Gastrocnemius medialis (tissue), 4 donors: ENCODE measurements around the gene ZSCAN30. TPM values are rescaled to one million over a fixed set of nuclear protein-coding genes. Genes with fewer than 3 reads are reported as not detected.

Source experiments
- ATAC-seq, 2 donors: fragments of 150-250 bp; one replicate each; pipeline ENCODE4 v1.9.1; 2016
- DNase-seq, 2 donors: peaks; one replicate each; pipeline ENCODE4 v3.0.0-alpha.2; 2019
- H3K27ac ChIP-seq, 4 donors: fragments of 200-600 bp; sonication (generic); 1 replicate in 1 of 4; 2 replicates in 3 of 4; pipeline ENCODE4 v1.5.1; 2016 to 2018; ENCODE audit warnings: mild to moderate bottlenecking in 2 of 4, moderate library complexity in 1 of 4
- H3K27me3 ChIP-seq, 3 donors: fragments of 200-600 bp; sonication (generic) in 2 of 3; 1 replicate in 1 of 3; 2 replicates in 2 of 3; pipeline versions ENCODE4 v1.5.1 to v1.6.0; 2016 to 2019; ENCODE audit warnings: mild to moderate bottlenecking in 1 of 3, moderate library complexity in 1 of 3
- H3K36me3 ChIP-seq, 2 donors: fragments of 200-600 bp; sonication (generic) in 1 of 2; one replicate each; pipeline ENCODE4 v1.5.1; 2017 to 2018
- H3K4me1 ChIP-seq, 2 donors: fragments of 200-600 bp; sonication (generic) in 1 of 2; one replicate each; pipeline ENCODE4 v1.5.1; 2016 to 2017; ENCODE audit warnings: mild to moderate bottlenecking in 2 of 2
- H3K4me3 ChIP-seq, 4 donors: fragments of 200-600 bp; sonication (generic) in 3 of 4; 1 replicate in 1 of 4; 2 replicates in 3 of 4; pipeline ENCODE4 v1.5.1; 2016 to 2019; ENCODE audit warnings: mild to moderate bottlenecking in 2 of 4
- H3K9me3 ChIP-seq, 3 donors: fragments of 200-600 bp; sonication (generic) in 2 of 3; 1 replicate in 1 of 3; 2 replicates in 2 of 3; pipeline ENCODE4 v1.5.1; 2016 to 2019
- POLR2A ChIP-seq, 2 donors: fragments of 450-650 bp; IDR thresholded peaks; one replicate each; pipeline ENCODE4 v1.6.1; 2017; ENCODE audit warnings: antibody characterized with exemption in 2 of 2, mild to moderate bottlenecking in 2 of 2, moderate library complexity in 2 of 2
- in situ Hi-C, 4 donors: fragments of 200-750 bp; cut with MboI; loops; one replicate each; pipeline versions ENCODE4 v1.15.0 to v1.8.0; 2017; ENCODE audit warnings: low sequenced_read_pairs in 4 of 4
- intact Hi-C: fragments of 100-400 bp; cut with DNase I; formaldehyde crosslinking; loops from one replicate; pipeline ENCODE4 v1.15.1; 2023; ENCODE audit warnings: low total_unique reads
- total RNA-seq, 4 donors: library from RNA; depleted of rRNA; stranded (reverse); fragments of >200 nt; gene quantifications; one replicate each; pipeline versions ENCODE4 v1.1.0 to v1.2.3, GENCODE V29; 2016
- TF ChIP-seq, protein P1 (sequence below), 5 experiments: fragments of 450-650 bp in 3 of 5; fragments of 200-600 bp in 2 of 5; sonication (generic) in 2 of 5; IDR thresholded peaks in 4 of 5; conservative IDR thresholded peaks in 1 of 5; 1 replicate in 4 of 5; 2 replicates in 1 of 5; pipeline ENCODE4 v1.5.1; 2016 to 2019; ENCODE audit warnings: antibody characterized with exemption in 5 of 5, mild to moderate bottlenecking in 3 of 5, moderate library complexity in 3 of 5

The ZSCAN30 gene
- total RNA-seq, 4 donors from 2014 or later: 4.6 to 34.6 (median 8.2) TPM

DNA sequence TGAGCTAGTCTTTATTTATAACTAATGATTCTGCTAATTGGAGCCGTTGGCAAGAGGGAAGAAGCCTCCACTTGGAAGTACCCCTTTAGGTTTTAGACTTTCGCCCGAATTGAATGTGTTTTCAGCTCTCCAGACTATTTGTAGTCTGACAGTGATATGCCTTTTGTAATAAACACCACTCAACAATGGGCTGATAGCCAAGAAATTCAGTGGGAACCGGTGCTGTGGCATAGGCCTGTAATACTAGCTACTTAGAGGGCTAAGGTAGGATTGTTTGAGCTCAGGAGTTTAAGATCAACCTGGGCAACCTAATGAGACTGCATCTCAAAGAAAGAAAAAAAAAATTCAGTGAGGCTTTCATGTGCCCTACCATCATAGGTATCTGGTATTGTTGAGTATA is 13.6 kb upstream of the ZSCAN30 start:
- Histone ChIP-seq H3K36me3 (peaks cover 14 to 76% of the 10 kb centered on the region in 2 donors), H3K27ac (no peak overlapping the region), H3K4me3 (no peak overlapping the region), H3K27me3 (no peaks in the 10 kb centered on the region), H3K4me1 (no peaks in the 10 kb centered on the region), H3K9me3 (peaks cover 8 to 47% (median 18%) of the 10 kb centered on the region in 3 donors)
- no peak for TF ChIP-seq POLR2A (IDR thresholded peaks at IDR 0.05)
- TF ChIP-seq, protein P1, sequence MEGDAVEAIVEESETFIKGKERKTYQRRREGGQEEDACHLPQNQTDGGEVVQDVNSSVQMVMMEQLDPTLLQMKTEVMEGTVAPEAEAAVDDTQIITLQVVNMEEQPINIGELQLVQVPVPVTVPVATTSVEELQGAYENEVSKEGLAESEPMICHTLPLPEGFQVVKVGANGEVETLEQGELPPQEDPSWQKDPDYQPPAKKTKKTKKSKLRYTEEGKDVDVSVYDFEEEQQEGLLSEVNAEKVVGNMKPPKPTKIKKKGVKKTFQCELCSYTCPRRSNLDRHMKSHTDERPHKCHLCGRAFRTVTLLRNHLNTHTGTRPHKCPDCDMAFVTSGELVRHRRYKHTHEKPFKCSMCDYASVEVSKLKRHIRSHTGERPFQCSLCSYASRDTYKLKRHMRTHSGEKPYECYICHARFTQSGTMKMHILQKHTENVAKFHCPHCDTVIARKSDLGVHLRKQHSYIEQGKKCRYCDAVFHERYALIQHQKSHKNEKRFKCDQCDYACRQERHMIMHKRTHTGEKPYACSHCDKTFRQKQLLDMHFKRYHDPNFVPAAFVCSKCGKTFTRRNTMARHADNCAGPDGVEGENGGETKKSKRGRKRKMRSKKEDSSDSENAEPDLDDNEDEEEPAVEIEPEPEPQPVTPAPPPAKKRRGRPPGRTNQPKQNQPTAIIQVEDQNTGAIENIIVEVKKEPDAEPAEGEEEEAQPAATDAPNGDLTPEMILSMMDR (IDR thresholded peaks at IDR 0.05 in 4 of 5, conservative IDR thresholded peaks at IDR 0.05 in 1 of 5): no peak
- in situ Hi-C loops: no loop called here
- no peak for ATAC-seq
- intact Hi-C loops: no loop called here
- no peak for DNase-seq

DNA sequence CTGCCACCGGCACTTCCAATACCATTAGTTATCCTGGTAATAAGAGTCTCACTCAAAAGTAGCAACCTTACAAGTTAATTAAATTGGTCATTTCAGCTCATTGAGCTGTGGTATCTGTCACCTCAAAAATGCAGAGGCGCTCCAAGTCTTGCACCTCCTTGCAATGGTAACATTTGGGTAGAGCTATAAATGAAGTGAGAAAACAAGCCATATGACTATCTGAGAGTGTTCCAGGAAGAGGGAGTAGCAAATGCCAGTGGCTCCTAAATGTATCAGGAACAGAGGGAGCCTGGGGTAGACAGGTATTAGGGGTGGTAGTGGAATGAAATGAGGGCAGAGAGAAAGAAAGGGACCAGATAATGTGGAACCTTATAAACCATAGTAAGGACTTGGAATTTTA is 6.0 kb upstream of the ZSCAN30 start:
- ATAC-seq: no peak
- in situ Hi-C loops: loop anchor here in 1 of 4 donors (10.0 kb wide), 1 partner anchor 49 kb away; the partner anchor contains the start of gene ZNF24
- Histone ChIP-seq H3K4me3 (no peak overlapping the region), H3K9me3 (no peaks in the 10 kb centered on the region), H3K4me1 (peaks cover 8 to 10% of the 10 kb centered on the region in 2 donors), H3K27me3 (no peaks in the 10 kb centered on the region), H3K27ac (no peak overlapping the region), H3K36me3 (peaks cover 0 to 56% of the 10 kb centered on the region in 2 donors)
- no peak for DNase-seq
- no peak for TF ChIP-seq POLR2A (IDR thresholded peaks at IDR 0.05)
- TF ChIP-seq, protein P1 (IDR thresholded peaks at IDR 0.05 in 4 of 5, conservative IDR thresholded peaks at IDR 0.05 in 1 of 5): no peak
- intact Hi-C loops: no loop called here

GRCh38 chr18:35291166-35291565 is 1.1 kb upstream of the ZSCAN30 start:
- ATAC-seq: no peak
- Histone ChIP-seq H3K9me3 (no peaks in the 10 kb centered on the region), H3K36me3 (peaks cover 0 to 26% of the 10 kb centered on the region in 2 donors), H3K4me3 (peak overlapping the region; percentile 62 to 88 (median 80)), H3K27ac (peak overlapping the region; percentile 88 to 92 (median 90)), H3K4me1 (peaks cover 21 to 30% of the 10 kb centered on the region in 2 donors), H3K27me3 (no peaks in the 10 kb centered on the region)
- TF ChIP-seq POLR2A (IDR thresholded peaks at IDR 0.05): no peak
- TF ChIP-seq, protein P1 (IDR thresholded peaks at IDR 0.05 in 4 of 5, conservative IDR thresholded peaks at IDR 0.05 in 1 of 5): no peak
- in situ Hi-C loops (loop anchor here in 2 of 4 donors (5.0 to 10.0 kb wide), 2 partner anchors 51 to 54 kb away; partner anchors contain the start of gene ZNF24 (in 2 of the 2)), intact Hi-C loops (loop anchor here (2.0 kb wide), 1 partner anchor 54 kb away; the partner anchor contains the start of gene ZNF24)
- no peak for DNase-seq

- in situ Hi-C loops: loop anchor here in 2 of 4 donors (5.0 to 10.0 kb wide), 3 partner anchors 47 to 55 kb away; partner anchors contain the start of genes ZNF24 (in 2 of the 2) and ZNF397 (in 1 of the 2)
- H3K36me3 ChIP-seq: peaks cover 0 to 15% of the 10 kb centered on the region in 2 donors
- peak overlapping the region; percentile 62 to 88 (median 80) for H3K4me3 ChIP-seq
- H3K4me1 ChIP-seq: peaks cover 21 to 30% of the 10 kb centered on the region in 2 donors
- no peak for DNase-seq
- ATAC-seq: peak; percentile 56 to 68
- peak overlapping the region; percentile 88 to 92 (median 90) for H3K27ac ChIP-seq
- intact Hi-C loops: loop anchor here (1.0 to 2.0 kb wide), 3 partner anchors 22 to 55 kb away; partner anchors contain the start of gene ZNF24
- H3K27me3 ChIP-seq: no peaks in the 10 kb centered on the region
- no peak for TF ChIP-seq POLR2A (IDR thresholded peaks at IDR 0.05)
- TF ChIP-seq, protein P1 (IDR thresholded peaks at IDR 0.05 in 4 of 5, conservative IDR thresholded peaks at IDR 0.05 in 1 of 5): no peak
- no peaks in the 10 kb centered on the region for H3K9me3 ChIP-seq
These were observed 319 bp downstream of the ZSCAN30 start for GRCh38 chr18:35289727-35290093.
